NCI-H446 (cell line): ENCODE data around the gene CINP.
"Not testable (repeated sequence)": the region's sequence is repeated elsewhere in the genome, so short reads cannot be mapped to it uniquely, and the experiment has no call there.

ENCODE experiments used
- DNase-seq, 2 experiments: peaks; one replicate each; lab custom pipeline; 2025; lab: John Stamatoyannopoulos, UW

CINP gene

DNA sequence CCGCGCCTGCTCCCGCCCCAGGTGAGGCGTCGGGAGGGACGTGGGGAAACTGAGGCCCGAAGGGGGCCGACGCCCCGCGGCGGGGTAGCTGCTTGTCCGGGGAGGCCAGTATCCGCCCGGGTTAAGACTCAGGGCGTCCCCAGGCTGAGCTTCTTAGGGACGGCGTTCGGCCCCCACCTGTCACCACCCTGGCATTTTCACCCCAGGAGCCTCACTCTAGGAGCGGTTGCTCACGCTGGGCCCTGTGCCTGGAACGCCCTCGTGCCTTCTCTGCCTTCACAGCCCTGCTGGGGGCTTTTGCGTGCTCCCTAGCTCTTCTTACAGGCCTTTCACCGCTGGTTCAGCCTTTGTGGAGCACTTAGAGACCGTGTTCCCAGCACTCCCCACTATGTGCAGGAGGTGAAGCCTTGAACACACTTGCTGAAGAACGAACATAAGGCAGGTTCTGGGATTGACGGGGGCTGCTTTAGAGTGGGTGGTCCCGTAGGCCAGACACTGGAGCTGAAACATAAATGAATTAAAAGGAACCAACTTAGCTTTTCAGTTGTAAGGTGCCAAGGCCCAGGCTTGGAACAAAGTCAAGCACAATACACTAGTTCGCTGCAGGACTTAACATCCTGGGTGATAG is 42.5 kb downstream of the CINP start:
- peak in 1 of 2 experiments; percentile 23 for DNase-seq

DNA sequence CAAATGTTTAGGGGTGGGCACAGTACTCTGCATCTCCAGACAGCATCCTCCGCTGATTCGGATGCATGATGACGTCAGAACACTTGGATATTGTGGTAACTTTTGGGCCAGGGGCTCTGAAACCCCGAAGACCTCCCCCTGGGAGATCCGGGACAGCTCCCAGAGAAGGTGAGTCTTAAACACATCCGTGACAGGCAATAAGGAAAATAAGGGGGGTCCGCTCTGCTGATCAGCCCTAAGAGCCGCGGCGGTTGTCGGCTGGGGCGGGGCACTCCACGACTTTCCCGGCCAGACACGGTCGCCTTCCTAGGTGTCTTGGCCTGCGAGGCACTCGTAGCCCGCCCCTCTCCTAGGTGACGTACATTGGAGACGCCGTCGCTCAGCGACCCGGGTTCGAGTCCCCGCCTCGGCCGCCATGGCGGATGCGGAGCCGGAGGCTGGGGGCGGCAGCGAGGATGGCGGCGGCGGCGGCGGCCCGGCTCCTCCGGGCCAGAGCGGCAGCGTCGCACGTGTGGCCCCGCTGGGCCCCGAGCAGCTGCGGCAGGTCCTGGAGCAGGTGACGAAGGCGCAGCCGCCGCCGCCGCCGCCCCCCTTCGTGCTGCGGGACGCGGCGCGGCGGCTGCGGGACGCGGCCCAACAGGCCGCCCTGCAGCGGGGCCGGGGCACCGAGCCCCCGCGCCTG is 43.2 kb downstream of the CINP start, which contains the start of gene ZNF839:
Gene ZNF839 (plus strand): TSS at position 396 of the 682 bp plus-strand sequence. CDS start 20 bp downstream, at position 416.
- peak; percentile 83 to 93 for DNase-seq

DNA sequence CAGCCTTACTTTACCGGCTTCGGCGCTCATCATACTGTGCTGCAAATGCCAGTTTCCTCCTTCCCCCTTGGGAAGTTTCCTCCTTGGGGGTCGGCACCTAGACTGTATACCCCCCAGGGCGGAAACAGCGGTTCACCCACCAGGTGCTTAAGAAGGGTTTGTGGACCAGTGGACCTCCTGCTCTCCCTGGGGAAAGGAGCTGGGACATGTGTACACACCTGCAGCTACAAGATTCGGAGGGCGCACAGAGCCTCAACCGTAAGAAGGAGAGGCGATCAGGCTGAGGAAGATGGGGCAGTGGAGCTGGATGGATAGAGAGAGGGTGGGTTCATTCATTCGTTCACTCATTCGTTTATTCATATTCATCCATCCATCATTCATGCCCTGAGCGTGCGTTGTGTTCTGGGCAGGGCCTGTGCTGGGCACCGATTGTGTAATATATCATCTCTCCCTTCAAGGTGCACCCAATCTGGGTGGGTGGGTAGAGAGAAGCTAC is 43.9 kb downstream of the CINP start:
- peak in 1 of 2 experiments; percentile 50 for DNase-seq

DNA sequence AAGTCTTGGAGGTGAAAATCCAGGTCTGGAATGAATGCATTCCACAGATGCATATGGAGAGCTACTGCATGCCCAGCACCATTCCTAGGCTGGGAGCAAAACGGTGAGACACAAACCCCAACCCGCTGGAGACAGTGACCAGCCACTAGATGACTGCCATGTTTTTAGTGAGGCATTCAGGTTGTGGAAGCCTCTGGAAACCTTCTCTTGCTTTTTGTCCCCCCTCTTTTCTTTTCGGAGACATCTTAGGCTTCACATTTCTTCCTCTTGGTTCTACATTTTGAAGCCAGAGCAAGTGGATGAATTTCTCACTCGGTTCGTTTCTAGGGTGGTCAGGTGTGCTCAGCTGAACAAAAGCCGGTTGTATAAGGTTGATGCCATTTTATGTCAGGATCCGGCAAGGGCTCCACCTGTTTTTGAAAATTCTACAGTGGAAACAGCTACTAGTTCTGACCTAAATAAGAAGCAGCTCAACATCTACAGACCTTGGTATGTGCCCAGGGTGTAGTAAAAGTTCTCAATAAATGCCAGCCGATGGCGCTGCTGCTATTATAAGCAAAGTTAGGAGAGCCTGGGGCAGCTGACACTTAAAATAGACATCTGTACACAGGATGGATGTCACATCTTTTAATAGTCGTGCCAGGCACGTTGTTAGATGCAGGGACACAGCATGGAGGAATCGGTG is 45.0 kb downstream of the CINP start:
- DNase-seq: peak in 1 of 2 experiments; percentile 59

DNA sequence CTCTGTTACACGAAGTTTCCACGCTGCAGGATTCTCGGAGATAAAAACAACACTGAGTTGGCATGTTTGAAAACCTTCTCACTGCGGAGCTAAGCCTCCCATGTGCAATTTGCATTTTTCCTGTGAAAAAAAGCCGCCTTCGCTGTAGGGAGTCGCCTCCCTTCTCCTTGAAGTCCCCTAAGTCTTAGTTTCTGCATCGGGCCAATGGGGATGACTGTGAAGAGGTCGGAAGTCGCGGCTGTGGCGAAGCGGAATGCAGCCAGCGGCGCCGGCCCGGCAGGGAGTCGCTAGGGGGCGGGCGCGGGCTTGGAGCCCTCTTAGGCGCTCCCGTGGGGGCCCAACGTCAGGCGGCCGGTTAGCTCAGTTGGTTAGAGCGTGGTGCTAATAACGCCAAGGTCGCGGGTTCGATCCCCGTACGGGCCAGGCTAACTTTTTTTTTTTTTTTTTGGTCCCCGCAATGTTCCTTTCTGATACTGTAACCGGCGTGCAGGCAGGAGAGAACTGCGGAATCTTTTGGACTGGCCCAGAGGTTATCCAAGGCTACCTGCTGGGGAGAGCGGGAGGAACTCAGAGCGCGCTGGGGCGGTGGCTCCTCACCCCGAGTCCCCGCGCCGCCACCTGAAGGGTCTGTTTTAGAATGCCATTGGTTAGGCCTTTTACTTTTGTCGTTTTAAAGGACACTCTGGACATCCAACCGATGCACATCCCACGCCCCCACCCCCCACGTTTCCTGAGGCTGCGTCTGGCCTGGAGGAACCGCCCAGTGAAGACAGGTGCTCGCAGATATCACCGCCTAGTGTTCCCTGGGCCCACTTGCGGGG is 45.7 kb downstream of the CINP start:
- DNase-seq: peak; percentile 79 to 93

- DNase-seq: peak; percentile 60 to 68
Measured at GRCh38 chr14:102316338-102316742, 46.4 kb downstream of the CINP start.

GRCh38 chr14:102315121-102315520 is 47.6 kb downstream of the CINP start:
- DNase-seq: no peak

GRCh38 chr14:102314242-102315011 is 48.3 kb downstream of the CINP start:
- DNase-seq: peak; percentile 50 to 83

DNA sequence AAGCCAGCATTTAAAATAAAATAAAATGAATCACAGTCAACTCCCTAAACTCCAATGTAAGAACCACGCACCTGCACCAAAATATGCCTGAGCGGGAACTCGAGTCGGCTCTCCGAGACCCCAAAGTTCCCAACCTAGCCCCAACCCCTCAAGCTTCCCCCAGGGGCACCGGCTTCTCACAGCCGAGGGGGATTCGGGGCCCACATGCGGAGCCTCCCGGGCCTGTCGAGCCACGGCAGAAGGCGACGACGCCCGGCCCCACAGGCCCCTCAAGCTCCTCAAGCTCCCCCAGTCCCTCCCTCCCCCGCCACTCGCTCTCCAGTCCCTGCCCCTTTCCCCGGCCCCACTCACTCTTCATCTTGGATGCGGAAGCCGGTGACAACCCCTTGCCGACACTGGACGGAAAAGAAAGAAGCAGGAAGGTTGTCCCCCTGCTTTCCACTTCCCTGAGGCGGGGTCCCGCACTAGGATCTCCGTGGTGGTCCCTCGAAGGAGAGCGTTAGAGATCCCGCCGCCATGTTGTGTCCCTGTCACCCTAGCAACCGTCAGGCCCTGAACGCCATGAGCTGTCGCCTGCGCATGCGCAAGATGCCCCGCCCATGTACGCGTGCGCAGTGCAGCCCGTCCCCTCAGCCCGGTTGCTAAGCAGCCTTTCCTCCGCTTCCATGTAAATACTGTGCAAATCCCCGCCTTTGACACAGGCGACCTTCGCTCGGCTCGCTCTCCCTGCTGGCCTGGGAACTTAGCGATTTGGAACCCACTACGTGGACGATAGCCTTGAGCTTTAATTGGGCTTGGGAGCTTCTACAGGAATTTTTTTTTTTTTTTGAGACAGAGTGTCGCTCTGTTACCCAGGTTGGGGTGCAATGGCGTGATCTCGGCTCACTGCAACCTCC is 57.8 kb downstream of the CINP start, which contains the start of gene MOK:
Gene MOK (minus strand): TSS at position 554 of the 896 bp plus-strand sequence. CDS start 196 bp downstream, at position 358.
- DNase-seq: peak; percentile 96 to 98

GRCh38 chr14:102303664-102304063 is 59.0 kb downstream of the CINP start:
- DNase-seq: no peak

GRCh38 chr14:102298303-102299070 is 64.2 kb downstream of the CINP start:
- not testable (repeated sequence) for DNase-seq
